ENCODE data around the gene HDAC4. TPM values are rescaled to one million over a fixed set of nuclear protein-coding genes. Genes with fewer than 3 reads are reported as not detected.

HDAC4 gene
- total RNA-seq, 2 experiments from 2014 or later: 32.0 to 35.6 TPM

GRCh38 chr2:239239607-239240413 is 161.0 kb downstream of the HDAC4 start:
- intact Hi-C loops (cut with micrococcal nuclease): no loop called here
- H3K9me3 Mint-ChIP-seq: no peaks in the 10 kb centered on the region
- no peak overlapping the region for H3K4me3 Mint-ChIP-seq
- H3K27ac Mint-ChIP-seq: no peak overlapping the region
- no peak for DNase-seq
- CTCF ChIA-PET: no interaction called here
- H3K36me3 Mint-ChIP-seq (ENCODE audit: low read depth): peaks cover 1% of the 10 kb centered on the region
- H3K27me3 Mint-ChIP-seq (ENCODE audit: low read depth): no peaks in the 10 kb centered on the region
- peaks cover 60% of the 10 kb centered on the region for H3K4me1 Mint-ChIP-seq (ENCODE audit: low read depth)

GRCh38 chr2:239238839-239239606 is 161.8 kb downstream of the HDAC4 start:
- peaks cover 66% of the 10 kb centered on the region for H3K4me1 Mint-ChIP-seq (ENCODE audit: low read depth)
- H3K36me3 Mint-ChIP-seq (ENCODE audit: low read depth): peaks cover 1% of the 10 kb centered on the region
- intact Hi-C loops (cut with micrococcal nuclease): no loop called here
- no peak overlapping the region for H3K4me3 Mint-ChIP-seq
- no peak for DNase-seq
- H3K9me3 Mint-ChIP-seq: no peaks in the 10 kb centered on the region
- H3K27me3 Mint-ChIP-seq (ENCODE audit: low read depth): no peaks in the 10 kb centered on the region
- CTCF ChIA-PET: no interaction called here
- no peak overlapping the region for H3K27ac Mint-ChIP-seq

GRCh38 chr2:239238381-239238780 is 162.4 kb downstream of the HDAC4 start:
- no peak for DNase-seq
- no peak overlapping the region for H3K27ac Mint-ChIP-seq
- H3K4me3 Mint-ChIP-seq: no peak overlapping the region
- peaks cover 1% of the 10 kb centered on the region for H3K36me3 Mint-ChIP-seq (ENCODE audit: low read depth)
- no peaks in the 10 kb centered on the region for H3K27me3 Mint-ChIP-seq (ENCODE audit: low read depth)
- no peaks in the 10 kb centered on the region for H3K9me3 Mint-ChIP-seq
- intact Hi-C loops (cut with micrococcal nuclease): no loop called here
- CTCF ChIA-PET: no interaction called here
- peaks cover 65% of the 10 kb centered on the region for H3K4me1 Mint-ChIP-seq (ENCODE audit: low read depth)

GRCh38 chr2:239236808-239237205 is 164.0 kb downstream of the HDAC4 start:
- peaks cover 3% of the 10 kb centered on the region for H3K36me3 Mint-ChIP-seq (ENCODE audit: low read depth)
- peaks cover 62% of the 10 kb centered on the region for H3K4me1 Mint-ChIP-seq (ENCODE audit: low read depth)
- intact Hi-C loops (cut with micrococcal nuclease): no loop called here
- H3K27ac Mint-ChIP-seq: no peak overlapping the region
- CTCF ChIA-PET: no interaction called here
- no peak for DNase-seq
- no peaks in the 10 kb centered on the region for H3K9me3 Mint-ChIP-seq
- no peak overlapping the region for H3K4me3 Mint-ChIP-seq
- no peaks in the 10 kb centered on the region for H3K27me3 Mint-ChIP-seq (ENCODE audit: low read depth)

- intact Hi-C loops (cut with micrococcal nuclease): no loop called here
- H3K9me3 Mint-ChIP-seq: no peaks in the 10 kb centered on the region
- CTCF ChIA-PET: interaction anchor here (1.8 kb wide), 1 partner anchor 15 kb away, joined by 4 read pairs; no protein-coding TSS in a partner anchor
Observed at GRCh38 chr2:239236043-239236807, 164.6 kb downstream of the HDAC4 start.

GRCh38 chr2:239235311-239235710 is 165.5 kb downstream of the HDAC4 start:
- no peak overlapping the region for H3K4me3 Mint-ChIP-seq
- no peaks in the 10 kb centered on the region for H3K27me3 Mint-ChIP-seq (ENCODE audit: low read depth)
- CTCF ChIA-PET: interaction anchor here (1.8 kb wide), 1 partner anchor 16 kb away, joined by 4 read pairs; no protein-coding TSS in a partner anchor
- peaks cover 2% of the 10 kb centered on the region for H3K36me3 Mint-ChIP-seq (ENCODE audit: low read depth)
- DNase-seq: no peak
- H3K4me1 Mint-ChIP-seq (ENCODE audit: low read depth): peaks cover 61% of the 10 kb centered on the region
- intact Hi-C loops (cut with micrococcal nuclease): no loop called here
- no peaks in the 10 kb centered on the region for H3K9me3 Mint-ChIP-seq
- no peak overlapping the region for H3K27ac Mint-ChIP-seq

More at GRCh38 chr2:239236043-239236807, 164.6 kb downstream of the HDAC4 start:
- Mint-ChIP-seq H3K27me3 (ENCODE audit: low read depth) (no peaks in the 10 kb centered on the region), H3K4me3 (no peak overlapping the region), H3K27ac (no peak overlapping the region), H3K36me3 (ENCODE audit: low read depth) (peaks cover 3% of the 10 kb centered on the region), H3K4me1 (ENCODE audit: low read depth) (peaks cover 59% of the 10 kb centered on the region)
- DNase-seq: no peak

GRCh38 chr2:239234191-239235175 is 166.3 kb downstream of the HDAC4 start:
- intact Hi-C loops (cut with micrococcal nuclease): no loop called here
- H3K27me3 Mint-ChIP-seq (ENCODE audit: low read depth): no peaks in the 10 kb centered on the region
- H3K4me3 Mint-ChIP-seq: no peak overlapping the region
- DNase-seq: no peak
- peaks cover 2% of the 10 kb centered on the region for H3K36me3 Mint-ChIP-seq (ENCODE audit: low read depth)
- no peaks in the 10 kb centered on the region for H3K9me3 Mint-ChIP-seq
- peaks cover 59% of the 10 kb centered on the region for H3K4me1 Mint-ChIP-seq (ENCODE audit: low read depth)
- CTCF ChIA-PET: interaction anchor here (1.8 kb wide), 1 partner anchor 17 kb away, joined by 4 read pairs; no protein-coding TSS in a partner anchor
- H3K27ac Mint-ChIP-seq: no peak overlapping the region

GRCh38 chr2:239233576-239233975 is 167.2 kb downstream of the HDAC4 start:
- CTCF ChIA-PET: no interaction called here
- Mint-ChIP-seq H3K27me3 (ENCODE audit: low read depth) (no peaks in the 10 kb centered on the region), H3K4me1 (ENCODE audit: low read depth) (peaks cover 57% of the 10 kb centered on the region), H3K27ac (no peak overlapping the region), H3K4me3 (no peak overlapping the region), H3K36me3 (ENCODE audit: low read depth) (peaks cover 2% of the 10 kb centered on the region), H3K9me3 (no peaks in the 10 kb centered on the region)
- intact Hi-C loops (cut with micrococcal nuclease): no loop called here
- no peak for DNase-seq

GRCh38 chr2:239232195-239232578 is 168.6 kb downstream of the HDAC4 start:
- H3K4me3 Mint-ChIP-seq: peak overlapping the region; percentile 52
- H3K27ac Mint-ChIP-seq: peak overlapping the region; percentile 9
- CTCF ChIA-PET: no interaction called here
- H3K9me3 Mint-ChIP-seq: no peaks in the 10 kb centered on the region
- DNase-seq: no peak
- peaks cover 58% of the 10 kb centered on the region for H3K4me1 Mint-ChIP-seq (ENCODE audit: low read depth)
- intact Hi-C loops (cut with micrococcal nuclease): loop anchor here (1.0 kb wide), 1 partner anchor 27 kb away; no protein-coding TSS in a partner anchor
- peaks cover 2% of the 10 kb centered on the region for H3K36me3 Mint-ChIP-seq (ENCODE audit: low read depth)
- H3K27me3 Mint-ChIP-seq (ENCODE audit: low read depth): no peaks in the 10 kb centered on the region

- H3K4me1 Mint-ChIP-seq (ENCODE audit: low read depth): peaks cover 60% of the 10 kb centered on the region
- peak; percentile 43 for DNase-seq
- H3K4me3 Mint-ChIP-seq: peak overlapping the region; percentile 60
- H3K27me3 Mint-ChIP-seq (ENCODE audit: low read depth): no peaks in the 10 kb centered on the region
- H3K27ac Mint-ChIP-seq: peak overlapping the region; percentile 79
- H3K9me3 Mint-ChIP-seq: no peaks in the 10 kb centered on the region
- intact Hi-C loops (cut with micrococcal nuclease): loop anchor here (1.0 to 2.0 kb wide), 2 partner anchors 28 to 33 kb away; no protein-coding TSS in a partner anchor
- CTCF ChIA-PET: interaction anchor here (1.2 kb wide), 1 partner anchor 33 kb away, joined by 3 read pairs; no protein-coding TSS in a partner anchor
- peaks cover 2% of the 10 kb centered on the region for H3K36me3 Mint-ChIP-seq (ENCODE audit: low read depth)
Observed at GRCh38 chr2:239231231-239232194, 169.3 kb downstream of the HDAC4 start.
